Medulla oblongata (tissue), 1 donor: Measurements from ENCODE around the gene METTL18.

Experiments
- DNase-seq: peaks from one replicate; pipeline ENCODE4 v3.0.0-alpha.2; 2015; ENCODE audit errors: extremely low spot score

Gene METTL18

DNA sequence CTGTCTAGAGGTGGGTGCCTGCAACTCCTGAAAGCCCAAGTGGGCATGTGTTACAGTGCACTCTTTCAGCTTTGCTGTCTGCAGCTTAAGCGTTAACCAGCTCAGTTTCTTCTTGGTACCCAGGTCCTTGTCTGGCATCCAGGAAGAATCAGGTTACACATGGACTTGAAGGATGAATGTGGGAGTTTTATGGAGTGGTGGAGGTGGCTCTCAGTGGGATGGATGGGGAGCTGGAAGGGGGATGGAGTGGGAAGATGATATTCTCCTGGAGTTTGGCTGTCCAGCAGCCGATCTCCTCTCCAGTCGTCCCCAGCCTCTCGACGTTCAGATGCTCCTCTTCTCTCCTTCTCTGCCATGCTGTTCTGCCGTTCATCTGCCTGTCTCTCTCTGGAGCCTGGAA is 9.4 kb downstream of the METTL18 start:
- DNase-seq: no peak

DNA sequence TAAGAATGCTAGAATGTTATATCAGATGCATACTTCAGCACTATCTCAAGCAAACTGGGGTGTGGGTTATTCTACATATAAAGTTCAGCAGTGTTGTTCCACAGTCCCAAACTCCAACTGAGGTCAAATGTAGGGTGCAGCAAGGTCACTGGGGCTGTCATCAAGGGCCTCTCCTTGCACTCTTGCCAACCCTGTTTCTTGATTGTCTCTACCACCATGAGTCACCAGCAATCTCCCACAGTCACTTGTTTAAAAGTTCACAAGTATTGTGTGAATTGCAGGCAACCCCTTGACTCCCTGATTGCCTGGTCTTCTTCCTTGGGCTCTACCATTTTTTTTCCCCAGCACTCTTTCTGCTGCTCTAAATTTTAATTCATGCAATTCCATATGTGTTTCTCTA is 10.6 kb downstream of the METTL18 start:
- no peak for DNase-seq

DNA sequence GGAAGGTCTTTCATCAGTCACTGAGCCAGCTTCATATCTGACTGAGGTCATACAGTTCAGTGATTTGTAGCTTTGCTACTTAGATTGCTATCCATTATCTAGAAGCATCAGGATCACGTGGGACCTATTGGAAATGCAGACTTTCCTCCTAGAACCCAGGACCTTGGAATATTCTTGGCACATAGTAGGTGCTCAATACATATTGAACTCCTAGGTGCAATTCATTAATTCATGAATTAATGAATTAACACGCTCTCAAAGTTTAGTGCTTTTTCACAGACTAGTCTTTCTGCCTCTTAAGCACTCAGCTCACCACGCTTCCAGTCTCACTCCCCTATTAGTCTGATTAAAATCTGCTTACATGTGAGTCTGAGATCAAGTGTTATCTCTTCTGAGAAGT is 12.1 kb downstream of the METTL18 start:
- DNase-seq: no peak

DNA sequence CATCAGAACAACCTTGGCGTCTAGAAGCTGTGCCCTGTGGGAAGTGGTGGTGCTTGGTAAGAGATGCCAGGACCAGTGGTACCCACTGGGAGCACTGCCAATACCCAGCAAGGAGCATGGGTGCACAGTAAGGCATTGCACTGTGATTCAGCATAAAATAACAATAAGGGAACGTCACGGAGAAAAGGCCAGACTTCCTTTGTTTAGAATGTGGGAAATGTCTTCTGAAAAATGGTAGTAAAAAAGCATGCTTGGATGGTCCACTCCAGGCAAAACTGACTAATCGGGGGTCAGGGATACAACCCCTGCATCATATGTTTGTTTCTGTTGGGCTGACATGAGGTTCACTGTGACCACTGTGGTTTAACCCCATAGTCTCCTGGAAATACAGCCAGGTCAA is 14.7 kb downstream of the METTL18 start:
- no peak for DNase-seq

DNA sequence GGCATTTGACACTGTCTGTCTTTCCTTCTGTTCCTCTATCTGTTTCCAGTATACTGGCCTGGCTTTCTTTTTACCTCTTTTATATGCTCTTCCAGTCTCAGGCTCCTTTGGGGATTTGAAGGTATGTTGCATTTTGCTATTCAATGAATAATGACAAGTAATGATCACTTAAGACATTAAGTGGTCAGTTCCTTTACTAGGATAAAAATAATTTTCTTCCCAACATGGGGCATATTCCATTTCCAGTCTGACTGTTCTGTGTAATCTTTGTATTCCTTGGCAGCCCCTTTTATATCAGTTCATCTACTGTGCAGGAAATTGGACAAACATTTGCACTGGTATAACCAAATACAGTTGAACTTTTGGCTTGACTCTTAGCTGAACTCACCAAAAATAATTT is 15.6 kb downstream of the METTL18 start:
- DNase-seq: no peak

DNA sequence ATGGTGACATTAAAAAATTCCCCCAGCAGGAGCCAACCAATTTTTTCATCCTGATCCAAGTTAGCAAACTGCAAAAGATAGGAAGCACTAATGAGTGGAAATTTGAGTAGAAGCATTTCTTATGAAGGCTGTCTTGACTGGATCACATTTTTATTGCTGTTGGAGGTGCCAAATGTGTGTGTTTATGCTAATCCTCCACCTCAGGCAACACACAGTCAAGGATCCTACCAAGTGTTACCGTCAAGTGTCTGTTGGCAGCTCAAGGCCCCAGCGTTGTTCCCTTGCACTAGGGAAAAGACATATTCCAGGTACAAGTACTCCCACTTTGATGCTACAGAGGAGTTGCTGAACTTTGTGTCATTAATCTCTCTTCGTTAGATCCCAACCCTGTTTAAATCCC is 18.3 kb downstream of the METTL18 start:
- no peak for DNase-seq

DNA sequence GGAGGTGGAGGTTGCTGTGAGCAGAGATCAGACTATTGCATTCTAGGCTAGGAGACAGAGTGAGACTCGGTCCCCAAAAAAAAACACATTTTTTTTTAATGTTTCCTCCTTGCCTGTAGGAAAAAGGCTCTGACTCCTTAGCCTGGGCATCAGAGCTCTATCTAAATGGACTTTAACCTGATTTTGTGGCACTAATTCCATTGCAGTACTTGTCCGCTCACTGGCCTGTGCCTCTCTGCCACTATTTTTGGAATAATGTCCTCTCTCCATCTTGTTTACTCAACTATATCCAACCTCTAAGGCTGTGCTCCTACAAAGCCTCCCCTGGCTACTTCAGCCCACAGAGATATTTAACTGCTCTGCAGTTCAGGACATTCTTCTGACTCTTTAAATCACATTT is 26.5 kb downstream of the METTL18 start:
- DNase-seq: no peak

DNA sequence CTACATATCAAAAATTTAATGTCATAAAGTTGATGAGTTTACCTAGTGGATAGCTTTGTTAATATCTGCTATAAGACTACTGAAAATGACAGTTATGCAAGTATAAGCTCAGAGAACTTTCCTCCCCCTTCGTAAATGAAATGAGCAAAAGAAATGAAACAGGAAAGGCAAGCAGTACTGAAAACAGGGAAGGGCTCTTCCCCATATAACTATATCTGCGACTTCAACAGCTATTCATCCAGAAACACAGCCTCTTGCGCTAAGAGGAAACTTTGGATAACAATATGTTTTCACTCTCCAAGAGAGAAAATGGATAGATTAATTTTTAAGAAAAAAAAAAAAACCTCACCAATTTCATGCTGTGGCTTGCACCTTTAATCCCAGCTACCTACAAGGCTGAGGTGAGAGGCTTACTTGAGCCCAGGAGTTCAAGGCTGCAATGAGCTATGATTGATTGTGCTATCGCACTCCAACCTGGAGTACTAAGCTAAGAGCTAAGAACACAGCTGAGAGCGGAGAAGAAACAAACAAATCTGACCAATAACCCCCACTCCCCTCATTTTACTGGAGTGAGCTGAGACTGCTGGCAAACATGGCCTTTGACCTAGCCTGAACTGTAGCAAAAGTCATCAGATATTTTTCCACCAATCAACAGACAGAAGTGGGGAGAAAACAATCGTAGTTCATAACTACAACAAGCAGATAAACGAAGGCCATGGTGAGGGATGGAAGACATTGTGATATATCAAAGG is 29.0 kb downstream of the METTL18 start:
- no peak for DNase-seq

DNA sequence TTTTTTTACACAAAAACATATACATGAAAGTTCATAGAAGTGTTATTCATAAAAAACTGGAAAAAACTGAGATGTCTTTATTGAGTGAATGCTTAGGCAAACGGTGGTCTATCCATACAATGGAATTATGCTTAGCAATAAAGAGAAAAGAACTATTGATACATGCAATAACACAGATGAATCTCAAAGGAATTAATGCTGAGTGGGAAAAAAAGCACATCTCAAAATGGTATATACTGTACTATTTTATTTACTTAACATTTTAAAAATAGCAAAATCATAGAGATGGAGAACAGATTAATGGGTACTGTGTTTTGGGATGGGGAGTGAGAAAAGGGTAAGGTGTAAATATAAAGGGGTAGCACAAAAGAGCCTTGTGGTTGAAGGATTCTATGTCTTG is 29.8 kb downstream of the METTL18 start:
- DNase-seq: no peak

DNA sequence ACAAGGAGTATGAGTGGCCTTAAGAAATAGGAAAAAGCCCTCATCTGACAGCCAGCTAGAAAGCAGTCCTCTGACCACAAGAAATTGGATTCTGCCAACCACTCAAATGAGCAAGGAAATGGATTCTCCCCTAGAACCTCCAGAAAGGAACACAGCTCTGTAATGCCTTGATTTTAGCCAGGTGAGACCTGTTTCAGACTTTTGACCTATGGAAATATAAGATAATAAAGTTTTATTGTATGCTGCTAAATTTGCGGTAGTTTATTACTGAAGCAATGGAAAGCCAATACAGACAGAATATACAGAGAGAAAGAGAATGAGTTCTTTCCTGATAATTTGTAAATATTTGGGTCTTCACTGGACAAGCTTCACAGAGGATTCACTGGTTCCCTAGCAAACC is 32.0 kb downstream of the METTL18 start:
- DNase-seq: no peak

DNA sequence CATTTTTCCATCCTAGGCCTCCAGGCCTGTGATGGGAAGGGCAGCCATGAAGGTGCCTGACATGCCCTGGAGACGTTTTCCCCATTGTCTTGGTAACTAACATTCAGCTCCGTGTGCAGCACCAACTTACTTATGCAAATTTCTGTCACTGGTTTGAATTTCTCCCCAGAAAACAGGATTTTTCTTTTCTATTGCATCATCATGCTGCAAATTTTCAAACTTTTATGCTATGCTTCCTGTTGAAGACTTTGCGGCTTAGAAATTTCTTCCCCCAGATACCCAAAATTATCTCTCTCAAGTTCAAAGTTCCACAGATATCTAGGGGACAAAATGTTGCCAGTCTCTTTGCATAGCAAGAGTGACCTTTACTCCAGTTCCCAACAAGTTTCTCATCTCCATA is 35.7 kb downstream of the METTL18 start:
- DNase-seq: no peak

DNA sequence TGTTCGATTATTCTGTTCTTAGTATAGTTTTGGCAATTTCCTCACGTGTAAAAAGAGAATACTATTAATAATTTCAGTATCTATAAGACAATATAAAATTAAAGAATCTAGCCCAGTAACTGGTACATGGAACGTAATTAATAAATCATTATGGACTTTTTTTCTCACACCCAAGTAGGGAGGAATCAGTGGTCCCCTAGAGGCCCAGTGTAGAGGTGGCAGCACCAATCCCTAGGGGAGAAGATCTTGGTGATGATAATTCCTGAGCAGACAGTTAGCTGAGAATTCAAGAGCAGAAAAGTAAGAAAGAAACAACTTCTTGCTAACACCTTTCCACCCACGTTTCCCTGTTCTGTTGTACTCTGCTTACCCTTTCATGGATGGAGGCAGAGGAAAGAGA is 41.2 kb downstream of the METTL18 start:
- DNase-seq: no peak

DNA sequence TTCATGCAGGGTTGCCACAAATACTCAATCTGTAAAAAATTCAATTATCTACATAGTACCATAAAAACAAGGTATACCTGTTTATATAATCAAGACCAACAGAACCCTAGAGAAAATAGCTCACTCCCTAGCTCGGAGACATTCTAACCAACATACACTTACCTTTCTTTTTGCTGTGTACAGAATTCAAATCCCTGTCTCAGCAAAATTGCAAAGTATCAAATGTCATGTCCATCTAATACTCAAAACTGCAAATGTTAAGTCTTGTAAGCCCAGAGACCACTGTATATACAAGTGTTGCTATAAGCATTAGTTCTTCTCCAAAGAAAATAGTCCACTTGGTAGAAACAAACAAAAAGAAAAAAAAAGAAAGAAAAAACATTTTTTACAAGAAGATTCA is 44.7 kb downstream of the METTL18 start:
- DNase-seq: no peak

DNA sequence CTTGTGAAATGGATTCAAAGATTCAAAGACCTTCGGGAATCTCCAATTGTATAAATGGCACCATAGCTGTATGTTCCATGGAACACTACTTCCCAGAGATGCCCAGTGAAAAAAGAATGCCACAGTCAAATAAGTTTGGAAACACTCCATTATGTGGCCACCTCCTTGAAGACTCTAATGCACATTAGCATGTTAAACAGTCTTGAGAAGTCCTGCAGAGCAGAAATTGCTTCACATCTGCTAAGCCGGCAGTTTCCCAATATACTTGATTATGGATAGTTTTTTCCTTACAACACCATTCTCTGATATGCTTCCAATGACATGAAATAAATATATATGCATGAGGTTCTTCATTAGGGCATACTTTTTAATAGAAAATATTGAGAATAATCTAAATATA is 48.2 kb downstream of the METTL18 start:
- no peak for DNase-seq

DNA sequence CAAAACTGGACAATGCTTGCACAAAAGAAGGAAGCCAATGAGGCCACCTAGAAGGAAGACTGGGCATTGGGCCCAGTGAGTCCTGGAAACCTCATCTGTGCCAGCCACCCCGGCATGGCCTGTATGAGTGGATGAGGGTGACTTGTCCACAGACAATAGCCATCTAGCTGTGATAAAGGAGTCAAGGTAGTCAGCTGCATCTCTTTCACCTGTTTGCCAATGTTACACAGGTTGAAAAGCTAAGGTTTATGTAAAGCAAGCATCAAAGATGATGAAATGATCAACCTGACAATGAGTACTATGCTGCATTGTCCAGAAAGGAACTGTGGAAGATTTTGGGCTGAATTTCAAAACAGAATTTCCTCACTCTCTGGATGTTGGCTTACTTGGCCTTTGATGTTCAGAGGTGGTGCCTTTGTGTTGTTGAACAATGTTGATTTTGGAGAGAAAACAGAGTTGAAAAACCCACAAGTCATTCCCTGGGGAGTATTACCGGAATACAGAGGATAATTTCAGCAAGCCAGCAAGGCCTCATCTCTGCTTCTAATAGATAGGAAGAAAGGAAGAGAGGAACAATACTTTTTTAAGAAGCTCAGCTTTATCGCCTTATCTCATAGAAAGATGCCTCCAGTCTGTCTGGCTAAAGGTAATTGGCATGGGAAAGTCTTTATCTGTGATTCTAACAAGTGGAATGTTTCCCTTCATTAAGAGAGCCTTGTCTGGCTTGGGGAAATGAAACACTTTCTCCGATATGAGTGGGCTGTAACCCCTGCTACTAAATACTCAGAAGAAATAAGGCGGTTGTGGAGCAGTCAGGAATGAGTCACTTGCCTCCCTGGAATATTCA is 49.5 kb downstream of the METTL18 start:
- DNase-seq: peak; percentile 3
